HUES6 (cell line): ENCODE data around the gene PIK3C2G.

Source experiments
- H3K27ac ChIP-seq: 2 replicates; pipeline ENCODE4 v1.7.0; 2013; ENCODE audit warnings: low read depth, mild to moderate bottlenecking, low read length, inconsistent platforms
- H3K27me3 ChIP-seq: 2 replicates; pipeline ENCODE4 v1.6.1; 2013; ENCODE audit warnings: low read length; ENCODE audit not compliant: control insufficient read depth, insufficient read depth
- H3K36me3 ChIP-seq: 2 replicates; pipeline ENCODE4 v1.6.1; 2013; ENCODE audit warnings: low read length; ENCODE audit not compliant: control insufficient read depth, insufficient read depth
- H3K4me1 ChIP-seq: 2 replicates; pipeline ENCODE4 v1.6.1; 2013; ENCODE audit warnings: low read length; ENCODE audit not compliant: control insufficient read depth, insufficient read depth
- H3K4me3 ChIP-seq: 2 replicates; pipeline ENCODE4 v1.5.1; 2013; ENCODE audit warnings: low read depth, low read length
- H3K9ac ChIP-seq: one replicate; pipeline ENCODE4 v1.6.1; 2013; ENCODE audit warnings: mild to moderate bottlenecking, low read length
- H3K9me3 ChIP-seq: 2 replicates; pipeline ENCODE4 v1.6.1; 2013; ENCODE audit warnings: low read depth, low read length; ENCODE audit not compliant: control insufficient read depth, insufficient read depth

The PIK3C2G gene

GRCh38 chr12:18629916-18630315, 368.6 kb downstream of the PIK3C2G start:
- H3K4me1 ChIP-seq, result no peaks in the 10 kb centered on the region
- no peaks in the 10 kb centered on the region for H3K9me3 ChIP-seq
- no peaks in the 10 kb centered on the region for H3K36me3 ChIP-seq
- no peak overlapping the region for H3K27ac ChIP-seq
- no peak overlapping the region for H3K4me3 ChIP-seq
- no peak overlapping the region for H3K9ac ChIP-seq
- no peaks in the 10 kb centered on the region for H3K27me3 ChIP-seq

GRCh38 chr12:18631339-18631738, 370.0 kb downstream of the PIK3C2G start:
- Histone ChIP-seq H3K36me3 (no peaks in the 10 kb centered on the region), H3K4me3 (no peak overlapping the region), H3K27ac (no peak overlapping the region), H3K27me3 (no peaks in the 10 kb centered on the region), H3K4me1 (no peaks in the 10 kb centered on the region), H3K9me3 (no peaks in the 10 kb centered on the region), H3K9ac (no peak overlapping the region)

- H3K27me3 ChIP-seq, result no peaks in the 10 kb centered on the region
- no peaks in the 10 kb centered on the region for H3K36me3 ChIP-seq
- H3K4me3 ChIP-seq, result no peak overlapping the region
- no peaks in the 10 kb centered on the region for H3K4me1 ChIP-seq
- no peak overlapping the region for H3K9ac ChIP-seq
- no peak overlapping the region for H3K27ac ChIP-seq
- no peaks in the 10 kb centered on the region for H3K9me3 ChIP-seq
Measured at GRCh38 chr12:18632848-18633247, 371.5 kb downstream of the PIK3C2G start.

GRCh38 chr12:18634382-18634781, 373.1 kb downstream of the PIK3C2G start:
- Histone ChIP-seq H3K36me3 (no peaks in the 10 kb centered on the region), H3K27ac (no peak overlapping the region), H3K27me3 (no peaks in the 10 kb centered on the region), H3K4me1 (no peaks in the 10 kb centered on the region), H3K9me3 (no peaks in the 10 kb centered on the region), H3K9ac (no peak overlapping the region), H3K4me3 (no peak overlapping the region)

GRCh38 chr12:18640321-18640955, 379.1 kb downstream of the PIK3C2G start:
- Histone ChIP-seq H3K9ac (no peak overlapping the region), H3K27ac (no peak overlapping the region), H3K4me1 (no peaks in the 10 kb centered on the region), H3K4me3 (no peak overlapping the region), H3K9me3 (no peaks in the 10 kb centered on the region), H3K27me3 (no peaks in the 10 kb centered on the region), H3K36me3 (no peaks in the 10 kb centered on the region)

- Histone ChIP-seq H3K36me3 (no peaks in the 10 kb centered on the region), H3K4me1 (no peaks in the 10 kb centered on the region), H3K4me3 (no peak overlapping the region), H3K27me3 (no peaks in the 10 kb centered on the region), H3K9ac (no peak overlapping the region), H3K27ac (no peak overlapping the region), H3K9me3 (no peaks in the 10 kb centered on the region)
Measured at GRCh38 chr12:18643681-18644080, 382.4 kb downstream of the PIK3C2G start.

- H3K9me3 ChIP-seq, result no peaks in the 10 kb centered on the region
- no peaks in the 10 kb centered on the region for H3K4me1 ChIP-seq
- H3K4me3 ChIP-seq, result no peak overlapping the region
- no peaks in the 10 kb centered on the region for H3K27me3 ChIP-seq
- no peak overlapping the region for H3K27ac ChIP-seq
- no peaks in the 10 kb centered on the region for H3K36me3 ChIP-seq
- no peak overlapping the region for H3K9ac ChIP-seq
Measured at GRCh38 chr12:18644564-18644963, 383.2 kb downstream of the PIK3C2G start.

- Histone ChIP-seq H3K27ac (no peak overlapping the region), H3K4me1 (no peaks in the 10 kb centered on the region), H3K9me3 (no peaks in the 10 kb centered on the region), H3K4me3 (no peak overlapping the region), H3K36me3 (no peaks in the 10 kb centered on the region), H3K27me3 (no peaks in the 10 kb centered on the region), H3K9ac (no peak overlapping the region)
Measured at GRCh38 chr12:18646286-18646890, 385.1 kb downstream of the PIK3C2G start.

GRCh38 chr12:18651525-18651924, 390.2 kb downstream of the PIK3C2G start:
- Histone ChIP-seq H3K4me3 (no peak overlapping the region), H3K4me1 (no peaks in the 10 kb centered on the region), H3K9me3 (no peaks in the 10 kb centered on the region), H3K36me3 (no peaks in the 10 kb centered on the region), H3K27ac (no peak overlapping the region), H3K27me3 (no peaks in the 10 kb centered on the region), H3K9ac (no peak overlapping the region)

- Histone ChIP-seq H3K36me3 (no peaks in the 10 kb centered on the region), H3K27ac (no peak overlapping the region), H3K9me3 (no peaks in the 10 kb centered on the region), H3K9ac (no peak overlapping the region), H3K27me3 (no peaks in the 10 kb centered on the region), H3K4me1 (no peaks in the 10 kb centered on the region), H3K4me3 (no peak overlapping the region)
Measured at GRCh38 chr12:18652596-18652995, 391.3 kb downstream of the PIK3C2G start.

- H3K9ac ChIP-seq, result no peak overlapping the region
- H3K9me3 ChIP-seq, result no peaks in the 10 kb centered on the region
- H3K36me3 ChIP-seq, result no peaks in the 10 kb centered on the region
- no peak overlapping the region for H3K27ac ChIP-seq
- no peaks in the 10 kb centered on the region for H3K27me3 ChIP-seq
- no peaks in the 10 kb centered on the region for H3K4me1 ChIP-seq
- H3K4me3 ChIP-seq, result no peak overlapping the region
Measured at GRCh38 chr12:18653465-18653864, 392.1 kb downstream of the PIK3C2G start.
